Prostate gland (tissue), 2 donors: Measurements from ENCODE around the gene P2RX1.

Experiments used
- CTCF ChIP-seq, 4 experiments: fragments of 200-600 bp in 2 of 4; fragments of 450-650 bp in 2 of 4; sonication (generic) in 2 of 4; IDR thresholded peaks; 1 replicate in 3 of 4; 2 replicates in 1 of 4; pipeline ENCODE4 v1.5.1; 2016 to 2019; ENCODE audit warnings: antibody characterized with exemption in 4 of 4, mild to moderate bottlenecking in 2 of 4, moderate library complexity in 2 of 4
- POLR2A ChIP-seq: fragments of 450-650 bp; IDR thresholded peaks from one replicate; pipeline ENCODE4 v1.6.1; 2016; ENCODE audit warnings: antibody characterized with exemption, mild to moderate bottlenecking

GRCh38 chr17:3885970-3886369, 30.3 kb downstream of the P2RX1 start:
- TF ChIP-seq CTCF (IDR thresholded peaks at IDR 0.05): no peak
- no peak for TF ChIP-seq POLR2A
